Daoy (cell line): ENCODE results near the gene FXYD5. TPM values are rescaled to one million over a fixed set of nuclear protein-coding genes. Genes with fewer than 3 reads are reported as not detected.
"Not testable (repeated sequence)": the region's sequence is repeated elsewhere in the genome, so short reads cannot be mapped to it uniquely, and the experiment has no call there.

ENCODE experiments used
- DNase-seq: peaks from one replicate; pipeline ENCODE4 v3.0.0-alpha.2; 2015; ENCODE audit warnings: low read depth
- total RNA-seq: library from RNA; depleted of rRNA; stranded (reverse); fragments of >200 nt; shearing (Covaris generic); gene quantifications from 2 replicates; pipeline ENCODE4 v1.2.3, GENCODE V29; 2014

The FXYD5 gene
- total RNA-seq, 1 experiment from 2014 or later = 62.1 TPM

GRCh38 chr19:35119578-35120155 lies 34.9 kb upstream of the FXYD5 start:
- no peak for DNase-seq

GRCh38 chr19:35120492-35120891 lies 34.0 kb upstream of the FXYD5 start:
- DNase-seq = peak; percentile 84

- peak; percentile 42 for DNase-seq
Measured at GRCh38 chr19:35120898-35121297, 33.6 kb upstream of the FXYD5 start.

DNA sequence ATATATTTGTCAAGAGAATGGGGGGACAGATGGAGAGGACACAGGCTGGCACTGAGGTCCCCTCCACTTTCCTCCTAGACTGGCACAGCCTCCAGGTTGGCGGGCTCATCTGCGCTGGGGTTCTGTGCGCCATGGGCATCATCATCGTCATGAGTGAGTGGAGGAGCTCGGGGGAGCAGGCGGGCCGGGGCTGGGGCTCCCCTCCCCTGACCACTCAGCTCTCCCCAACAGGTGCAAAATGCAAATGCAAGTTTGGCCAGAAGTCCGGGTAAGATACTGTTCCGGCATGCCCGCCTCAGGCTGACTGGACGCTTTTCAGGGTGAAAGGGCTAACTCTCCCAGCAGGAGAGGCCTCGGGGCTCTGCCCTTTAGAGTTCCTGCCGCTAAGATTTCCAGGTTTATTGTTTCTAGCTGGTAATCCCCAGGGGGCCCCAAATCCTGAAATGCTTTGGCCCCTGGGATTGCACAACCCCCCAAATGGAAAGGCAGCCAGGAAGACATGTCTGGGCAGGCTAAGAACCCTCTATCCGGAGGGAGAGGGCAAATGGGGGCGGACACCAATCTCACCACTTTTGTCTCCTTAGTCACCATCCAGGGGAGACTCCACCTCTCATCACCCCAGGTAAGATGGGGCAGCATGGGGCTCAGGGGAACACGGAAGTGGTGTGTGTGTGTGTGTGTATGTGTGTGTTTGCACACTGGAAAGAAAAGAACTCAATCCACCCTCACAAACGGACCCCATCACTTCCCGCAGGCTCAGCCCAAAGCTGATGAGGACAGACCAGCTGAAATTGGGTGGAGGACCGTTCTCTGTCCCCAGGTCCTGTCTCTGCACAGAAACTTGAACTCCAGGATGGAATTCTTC lies 31.6 kb upstream of the FXYD5 start:
- no peak for DNase-seq

GRCh38 chr19:35123573-35123972 lies 31.0 kb upstream of the FXYD5 start:
- DNase-seq = peak; percentile 72

GRCh38 chr19:35124098-35125060 lies 30.2 kb upstream of the FXYD5 start:
- DNase-seq = peak; percentile 96

GRCh38 chr19:35125270-35125717 lies 29.2 kb upstream of the FXYD5 start:
- no peak for DNase-seq

GRCh38 chr19:35125749-35126623 lies 28.5 kb upstream of the FXYD5 start:
- DNase-seq = no peak

GRCh38 chr19:35126624-35126959 lies 27.9 kb upstream of the FXYD5 start:
- DNase-seq = no peak

DNA sequence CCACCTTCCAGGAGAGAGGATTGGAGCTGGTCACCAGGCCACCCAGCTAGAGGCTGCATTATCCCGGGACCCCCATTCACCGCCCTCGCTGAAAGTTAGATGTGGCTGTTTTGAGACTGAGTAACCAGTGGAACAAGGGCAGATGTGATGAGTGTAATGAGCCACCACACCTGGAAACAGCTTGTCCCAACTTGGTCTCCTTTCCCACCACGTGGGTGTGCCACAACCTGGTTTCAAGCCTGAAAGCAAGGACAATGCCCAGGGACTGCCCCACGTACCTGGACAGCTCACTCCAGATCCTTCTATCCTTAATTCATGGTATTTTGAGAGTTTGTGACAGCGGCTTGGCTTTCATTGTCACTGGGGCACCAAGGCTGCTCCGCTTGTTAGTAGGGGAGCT lies 26.7 kb upstream of the FXYD5 start:
- no peak for DNase-seq

DNA sequence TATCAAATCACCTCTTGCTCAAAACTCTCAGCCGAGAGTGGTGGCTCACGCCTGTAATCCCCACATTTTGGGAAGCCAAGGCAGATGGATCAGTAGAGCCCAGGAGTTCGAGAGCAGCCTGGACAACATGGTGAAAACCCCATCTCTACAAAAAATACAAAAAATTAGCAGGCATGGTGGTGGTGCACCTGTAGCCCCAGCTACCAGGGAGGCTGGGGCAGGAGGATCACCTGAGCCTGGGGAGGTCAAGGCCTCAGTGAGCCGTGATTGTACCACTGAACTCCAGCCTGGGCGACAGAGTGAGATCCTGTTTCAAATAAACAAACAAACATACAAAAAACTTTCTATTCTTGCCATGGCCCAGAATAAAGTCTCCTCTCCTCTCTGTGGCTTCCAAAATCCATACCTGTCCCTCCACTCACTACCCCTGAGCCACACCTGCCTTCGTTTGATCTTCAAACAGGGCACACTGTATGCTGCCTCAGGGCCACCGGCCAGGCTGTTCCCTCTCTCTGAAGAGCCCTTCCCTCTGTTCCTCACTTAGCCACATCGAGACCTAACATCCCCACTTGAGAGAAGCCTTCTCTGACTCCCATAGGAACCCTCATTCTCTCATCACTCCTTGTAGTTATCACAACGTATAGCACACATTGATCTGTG lies 26.0 kb upstream of the FXYD5 start:
- DNase-seq = no peak

- DNase-seq = not testable (repeated sequence)
Measured at GRCh38 chr19:35129724-35130274, 24.7 kb upstream of the FXYD5 start.

- DNase-seq = no peak
Measured at GRCh38 chr19:35130761-35131720, 23.5 kb upstream of the FXYD5 start.

DNA sequence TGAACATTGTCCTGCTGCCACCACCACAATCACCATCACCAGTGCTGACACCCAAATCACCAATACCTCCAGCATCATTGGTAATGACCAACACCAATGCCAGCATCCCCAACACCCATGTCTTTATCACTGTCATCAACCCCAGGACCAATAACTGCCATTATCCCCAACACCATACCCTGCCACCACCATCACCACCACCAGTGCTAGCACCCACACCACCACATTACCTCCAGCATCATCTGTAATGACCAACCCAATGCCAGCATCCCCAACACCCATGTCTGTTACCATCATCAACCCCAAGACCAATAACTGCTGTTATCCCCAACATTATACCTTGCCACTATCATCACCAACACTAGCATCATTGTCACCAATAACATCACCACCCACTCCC lies 22.3 kb upstream of the FXYD5 start:
- no peak for DNase-seq

- DNase-seq = no peak
Measured at GRCh38 chr19:35133826-35134225, 20.7 kb upstream of the FXYD5 start.

DNA sequence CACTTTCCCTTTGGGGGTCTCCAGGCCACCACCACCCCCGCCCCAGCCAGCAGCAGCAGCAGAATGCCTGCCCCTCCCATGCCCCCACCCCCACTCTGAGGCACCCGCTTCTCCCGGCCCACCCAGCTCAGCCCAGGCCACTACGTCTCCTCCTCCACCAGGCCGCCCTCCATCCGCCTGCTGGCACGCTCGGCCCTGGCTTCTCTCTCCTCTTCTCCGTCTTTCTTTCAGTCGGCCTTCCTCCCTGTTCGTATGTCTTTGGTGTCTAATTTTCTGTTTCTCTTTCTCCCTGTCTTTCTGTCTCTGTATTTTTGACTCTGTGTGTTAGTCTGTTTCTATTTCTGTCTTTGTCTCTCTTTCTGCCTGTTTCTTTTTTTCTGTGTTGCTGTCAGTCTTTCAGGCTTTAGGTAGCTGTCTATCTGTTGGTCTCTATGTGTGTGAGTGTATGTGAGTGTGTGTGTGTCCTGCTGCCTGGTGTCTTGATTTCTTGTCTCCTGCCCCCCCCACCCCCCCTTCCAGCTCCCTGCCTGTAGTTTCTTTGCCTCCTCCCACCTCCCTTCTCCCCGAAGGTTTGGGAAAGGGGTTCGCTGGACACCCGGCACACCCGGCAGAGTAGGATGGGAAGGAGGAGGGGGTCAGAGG lies 19.8 kb upstream of the FXYD5 start, which contains the start of gene LGI4:
Gene LGI4, minus strand, starts transcription at position 459 of the 642 bp plus-strand sequence. Its CDS starts 379 bp downstream, at position 80.
- DNase-seq = no peak

DNA sequence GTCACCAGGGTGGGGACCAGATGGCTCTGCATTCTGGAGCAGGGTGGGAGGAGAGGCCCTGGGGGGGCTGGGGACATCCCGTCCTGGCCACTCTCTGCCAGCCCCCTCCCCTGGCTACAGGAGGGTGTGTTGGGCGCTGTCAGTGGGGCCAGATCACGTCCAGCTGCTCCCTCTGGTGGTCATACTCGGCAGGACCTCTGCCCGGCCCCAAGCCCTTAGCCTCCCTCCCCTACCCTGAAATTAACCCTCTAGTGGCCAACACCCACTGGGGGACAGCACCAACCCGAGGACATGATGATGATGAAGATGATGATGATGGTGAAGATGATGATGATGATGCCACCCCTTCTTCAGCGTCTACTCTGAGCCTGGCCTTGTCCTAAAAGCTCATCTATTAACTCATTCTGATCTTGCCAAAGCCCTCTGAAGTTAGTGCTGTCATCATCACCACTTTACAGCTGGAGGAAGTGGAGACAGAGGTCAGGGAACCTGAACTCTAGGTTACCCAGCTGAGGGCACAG lies 19.1 kb upstream of the FXYD5 start:
- peak; percentile 73 for DNase-seq

DNA sequence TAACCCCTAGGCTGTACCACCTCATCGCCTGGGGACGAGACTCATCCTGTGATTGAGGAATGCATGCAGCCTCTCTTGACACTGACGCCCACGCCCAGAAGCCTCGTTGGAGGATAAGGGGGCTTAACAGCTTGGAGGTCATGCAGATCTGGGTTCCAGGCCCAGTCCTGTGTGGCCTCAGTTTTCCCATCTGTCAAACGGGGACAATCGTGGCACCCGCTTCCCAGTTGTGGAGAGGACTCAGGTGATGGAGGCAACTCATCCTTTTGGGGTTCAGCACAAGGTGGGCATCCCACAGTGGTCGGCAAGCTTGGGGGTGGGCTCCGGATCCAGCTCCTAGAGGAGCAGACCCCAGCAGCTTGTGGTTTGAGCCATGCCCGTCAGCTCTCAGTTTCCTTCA lies 18.3 kb upstream of the FXYD5 start:
- DNase-seq = no peak
